OCI-LY7 (cell line): ENCODE data around the gene HSD17B13.

Experiments used
- EZH2phosphoT487 ChIP-seq: fragments of 200-600 bp; sonication (generic); IDR thresholded peaks from 2 replicates; pipeline ENCODE4 v1.6.1; 2018; ENCODE audit warnings: low read depth, borderline replicate concordance, mild to moderate bottlenecking, mixed run types, antibody characterized with exemption, low read length, moderate library complexity, mixed read lengths
- TF ChIP-seq, protein P1 (sequence below): fragments of 200-600 bp; sonication (generic); conservative IDR thresholded peaks from 2 replicates; pipeline ENCODE4 v1.5.1; 2014; ENCODE audit warnings: mild to moderate bottlenecking, antibody characterized with exemption, low read length, moderate library complexity, mixed read lengths

DNA sequence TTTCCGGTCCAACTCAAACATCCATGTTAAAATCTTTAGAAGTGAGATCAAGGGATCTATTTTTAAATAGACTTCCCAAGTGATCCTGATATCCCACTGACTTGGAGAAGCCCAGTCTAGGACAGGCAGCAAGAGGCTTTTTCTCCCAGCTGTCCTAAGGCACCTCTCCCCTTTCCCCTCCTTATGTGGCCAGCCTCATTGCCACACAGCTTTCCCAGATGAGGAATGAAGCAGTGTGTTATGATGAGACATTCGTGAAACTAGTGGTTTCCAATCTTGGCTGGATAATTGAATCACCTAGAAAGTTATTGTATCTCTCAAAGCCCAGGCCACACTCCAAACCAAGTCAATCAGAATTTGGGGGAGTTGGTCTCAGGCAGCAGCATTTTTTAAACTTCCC, 16.8 kb upstream of the HSD17B13 start:
- TF ChIP-seq EZH2phosphoT487, result no peak
- TF ChIP-seq, protein P1, sequence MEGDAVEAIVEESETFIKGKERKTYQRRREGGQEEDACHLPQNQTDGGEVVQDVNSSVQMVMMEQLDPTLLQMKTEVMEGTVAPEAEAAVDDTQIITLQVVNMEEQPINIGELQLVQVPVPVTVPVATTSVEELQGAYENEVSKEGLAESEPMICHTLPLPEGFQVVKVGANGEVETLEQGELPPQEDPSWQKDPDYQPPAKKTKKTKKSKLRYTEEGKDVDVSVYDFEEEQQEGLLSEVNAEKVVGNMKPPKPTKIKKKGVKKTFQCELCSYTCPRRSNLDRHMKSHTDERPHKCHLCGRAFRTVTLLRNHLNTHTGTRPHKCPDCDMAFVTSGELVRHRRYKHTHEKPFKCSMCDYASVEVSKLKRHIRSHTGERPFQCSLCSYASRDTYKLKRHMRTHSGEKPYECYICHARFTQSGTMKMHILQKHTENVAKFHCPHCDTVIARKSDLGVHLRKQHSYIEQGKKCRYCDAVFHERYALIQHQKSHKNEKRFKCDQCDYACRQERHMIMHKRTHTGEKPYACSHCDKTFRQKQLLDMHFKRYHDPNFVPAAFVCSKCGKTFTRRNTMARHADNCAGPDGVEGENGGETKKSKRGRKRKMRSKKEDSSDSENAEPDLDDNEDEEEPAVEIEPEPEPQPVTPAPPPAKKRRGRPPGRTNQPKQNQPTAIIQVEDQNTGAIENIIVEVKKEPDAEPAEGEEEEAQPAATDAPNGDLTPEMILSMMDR, result no peak
